Esophagus muscularis mucosa (tissue), 3 donors: ENCODE data around the gene OGFOD2.

Experiments used
- CTCF ChIP-seq, 3 experiments: fragments of 200-600 bp in 2 of 3; fragments of 450-650 bp in 1 of 3; sonication (generic) in 2 of 3; IDR thresholded peaks; one replicate each; pipeline ENCODE4 v1.5.1; 2017 to 2019; ENCODE audit warnings: antibody characterized with exemption in 3 of 3, mild to moderate bottlenecking in 2 of 3, moderate library complexity in 1 of 3
- POLR2A ChIP-seq: fragments of 450-650 bp; IDR thresholded peaks from one replicate; pipeline ENCODE4 v1.6.1; 2017; ENCODE audit warnings: antibody characterized with exemption, moderate library complexity, mild to moderate bottlenecking, low read depth

- no peak for TF ChIP-seq CTCF (IDR thresholded peaks at IDR 0.05)
- TF ChIP-seq POLR2A = no peak
These were observed 12.3 kb downstream of the OGFOD2 start for GRCh38 chr12:122987086-122987951.
